GM06990 (cell line): ENCODE results near the gene AUH.

Experiments
- DNase-seq: peaks from one replicate; pipeline ENCODE4 v3.0.0-alpha.2; 2011; ENCODE audit not compliant: insufficient read length; ENCODE audit errors: extremely low read depth
- H3K27me3 ChIP-seq: replicated peaks from 2 replicates; pipeline ENCODE4 v1.6.0; 2011; ENCODE audit warnings: low read length; ENCODE audit not compliant: control insufficient read depth, insufficient read depth
- H3K36me3 ChIP-seq: 2 replicates; pipeline ENCODE4 v1.5.1; 2011; ENCODE audit warnings: low read length; ENCODE audit not compliant: control insufficient read depth, insufficient read depth
- H3K4me3 ChIP-seq: replicated peaks from 2 replicates; pipeline ENCODE4 v1.5.1; 2011; ENCODE audit warnings: low read depth, mild to moderate bottlenecking, control low read depth, low read length
- CTCF ChIP-seq: IDR thresholded peaks from 2 replicates; pipeline ENCODE4 v1.5.1; 2011; ENCODE audit warnings: low read length, control low read depth, mild to moderate bottlenecking, inconsistent platforms; ENCODE audit not compliant: insufficient read depth, poor library complexity, severe bottlenecking

The AUH gene

GRCh38 chr9:91334053-91334452, 27.7 kb downstream of the AUH start:
- Histone ChIP-seq H3K27me3 (no peaks in the 10 kb centered on the region), H3K36me3 (no peaks in the 10 kb centered on the region), H3K4me3 (no peak overlapping the region)
- no peak for TF ChIP-seq CTCF
- no peak for DNase-seq

GRCh38 chr9:91333551-91333950, 28.2 kb downstream of the AUH start:
- Histone ChIP-seq H3K36me3 (no peaks in the 10 kb centered on the region), H3K4me3 (no peak overlapping the region), H3K27me3 (no peaks in the 10 kb centered on the region)
- DNase-seq = no peak
- no peak for TF ChIP-seq CTCF

DNA sequence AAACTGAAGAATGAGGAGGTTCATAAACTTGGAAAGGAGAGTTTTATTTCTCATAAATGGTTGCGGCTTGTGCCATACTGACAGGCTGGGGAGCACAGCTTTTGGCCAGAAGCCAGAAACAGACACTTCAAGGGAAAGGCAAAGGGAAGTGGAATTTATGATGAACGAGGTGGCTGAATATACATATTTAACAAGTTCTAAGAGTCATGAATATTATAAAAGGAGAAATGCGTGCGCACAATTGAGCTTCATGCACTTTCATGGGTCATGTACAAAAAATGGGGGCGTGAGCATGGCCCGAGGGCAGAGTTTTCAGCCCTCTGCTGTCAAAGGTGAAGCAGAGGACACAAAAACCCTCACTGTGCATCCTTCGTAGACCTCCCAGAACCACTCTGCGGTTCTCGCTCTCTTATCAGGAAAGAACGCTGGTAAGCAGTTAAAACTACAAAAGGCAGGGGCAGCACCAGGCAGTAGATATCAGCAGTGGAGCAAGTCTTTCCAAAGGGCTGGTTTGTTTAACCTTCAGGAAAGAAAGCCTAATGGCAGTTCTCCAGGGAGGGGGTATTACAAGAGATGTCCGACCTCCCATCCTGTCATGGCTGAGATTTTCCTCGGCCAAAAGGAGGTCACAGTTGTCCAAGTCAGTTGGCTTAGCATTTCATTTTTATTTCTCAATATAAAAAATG, 29.0 kb downstream of the AUH start:
- no peak overlapping the region for H3K4me3 ChIP-seq
- TF ChIP-seq CTCF = no peak
- H3K36me3 ChIP-seq = no peaks in the 10 kb centered on the region
- no peak for DNase-seq
- H3K27me3 ChIP-seq = no peaks in the 10 kb centered on the region

GRCh38 chr9:91331849-91332248, 29.9 kb downstream of the AUH start:
- DNase-seq = no peak
- Histone ChIP-seq H3K4me3 (no peak overlapping the region), H3K27me3 (no peaks in the 10 kb centered on the region), H3K36me3 (no peaks in the 10 kb centered on the region)
- no peak for TF ChIP-seq CTCF

GRCh38 chr9:91328186-91328585, 33.5 kb downstream of the AUH start:
- Histone ChIP-seq H3K36me3 (no peaks in the 10 kb centered on the region), H3K27me3 (no peaks in the 10 kb centered on the region), H3K4me3 (no peak overlapping the region)
- DNase-seq = no peak
- no peak for TF ChIP-seq CTCF

GRCh38 chr9:91321691-91322090, 40.0 kb downstream of the AUH start:
- no peak for TF ChIP-seq CTCF
- H3K36me3 ChIP-seq = no peaks in the 10 kb centered on the region
- no peak overlapping the region for H3K4me3 ChIP-seq
- no peak for DNase-seq
- no peaks in the 10 kb centered on the region for H3K27me3 ChIP-seq
